Chondrocyte (in vitro differentiated cells): Measurements from ENCODE around the gene MIS18BP1. TPM values are rescaled to one million over a fixed set of nuclear protein-coding genes. Genes with fewer than 3 reads are reported as not detected.

Experiments used
- DNase-seq: peaks from one replicate; pipeline ENCODE4 v3.0.0; 2021; ENCODE audit warnings: mixed read lengths, low spot score
- H3K27ac Mint-ChIP-seq: one replicate; pipeline ENCODE4 v1.8.0; 2021; ENCODE audit warnings: mild to moderate bottlenecking, moderate library complexity, mixed read lengths; ENCODE audit not compliant: unreplicated experiment
- H3K27me3 Mint-ChIP-seq: 2 replicates; pipeline ENCODE4 v1.8.0; 2021; ENCODE audit warnings: low read depth, mixed read lengths
- H3K36me3 Mint-ChIP-seq: 2 replicates; pipeline ENCODE4 v1.8.0; 2021; ENCODE audit warnings: low read depth, mixed read lengths
- H3K4me1 Mint-ChIP-seq: 2 replicates; pipeline ENCODE4 v1.8.0; 2021; ENCODE audit warnings: low read depth, mild to moderate bottlenecking, mixed read lengths
- H3K4me3 Mint-ChIP-seq: one replicate; pipeline ENCODE4 v1.8.0; 2021; ENCODE audit warnings: mild to moderate bottlenecking, moderate library complexity, mixed read lengths; ENCODE audit not compliant: unreplicated experiment
- H3K9me3 Mint-ChIP-seq: 2 replicates; pipeline ENCODE4 v1.8.0; 2021; ENCODE audit warnings: low read depth, mixed read lengths
- total RNA-seq: library from RNA; stranded (reverse); gene quantifications from 3 replicates; pipeline ENCODE4 v1.2.1, GENCODE V29; 2021
- TF ChIP-seq, protein P1 (sequence below): fragments of 200-600 bp; sonication (generic); IDR thresholded peaks from 2 replicates; pipeline ENCODE4 v1.5.0; 2021; ENCODE audit warnings: antibody characterized with exemption, mild to moderate bottlenecking, moderate library complexity

The MIS18BP1 gene
- total RNA-seq, 1 donor from 2014 or later: 9.4 TPM

DNA sequence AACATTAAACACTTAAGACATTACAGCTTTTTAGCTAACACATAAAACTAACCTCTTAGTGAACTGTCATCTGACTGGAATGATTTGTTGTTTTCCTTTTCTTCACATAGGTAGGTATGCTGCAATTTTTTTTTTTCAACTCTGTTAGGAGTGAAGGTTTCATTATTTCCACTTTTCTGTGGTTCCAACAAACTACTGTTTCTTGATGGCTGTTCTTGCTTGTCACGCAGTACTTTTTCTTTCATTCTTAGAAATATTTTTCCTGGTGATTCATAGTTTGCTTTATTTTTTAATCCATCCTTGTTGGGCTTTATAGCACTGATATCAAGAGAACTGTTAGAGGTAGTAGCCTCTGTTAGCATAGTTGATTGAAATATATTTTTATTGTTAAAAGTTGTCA lies 6.3 kb downstream of the MIS18BP1 start:
- Mint-ChIP-seq H3K4me1 (peaks cover 15% of the 10 kb centered on the region), H3K4me3 (no peak overlapping the region), H3K9me3 (no peaks in the 10 kb centered on the region), H3K36me3 (no peaks in the 10 kb centered on the region), H3K27me3 (no peaks in the 10 kb centered on the region), H3K27ac (no peak overlapping the region)
- TF ChIP-seq, protein P1, sequence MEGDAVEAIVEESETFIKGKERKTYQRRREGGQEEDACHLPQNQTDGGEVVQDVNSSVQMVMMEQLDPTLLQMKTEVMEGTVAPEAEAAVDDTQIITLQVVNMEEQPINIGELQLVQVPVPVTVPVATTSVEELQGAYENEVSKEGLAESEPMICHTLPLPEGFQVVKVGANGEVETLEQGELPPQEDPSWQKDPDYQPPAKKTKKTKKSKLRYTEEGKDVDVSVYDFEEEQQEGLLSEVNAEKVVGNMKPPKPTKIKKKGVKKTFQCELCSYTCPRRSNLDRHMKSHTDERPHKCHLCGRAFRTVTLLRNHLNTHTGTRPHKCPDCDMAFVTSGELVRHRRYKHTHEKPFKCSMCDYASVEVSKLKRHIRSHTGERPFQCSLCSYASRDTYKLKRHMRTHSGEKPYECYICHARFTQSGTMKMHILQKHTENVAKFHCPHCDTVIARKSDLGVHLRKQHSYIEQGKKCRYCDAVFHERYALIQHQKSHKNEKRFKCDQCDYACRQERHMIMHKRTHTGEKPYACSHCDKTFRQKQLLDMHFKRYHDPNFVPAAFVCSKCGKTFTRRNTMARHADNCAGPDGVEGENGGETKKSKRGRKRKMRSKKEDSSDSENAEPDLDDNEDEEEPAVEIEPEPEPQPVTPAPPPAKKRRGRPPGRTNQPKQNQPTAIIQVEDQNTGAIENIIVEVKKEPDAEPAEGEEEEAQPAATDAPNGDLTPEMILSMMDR: no peak
- no peak for DNase-seq

DNA sequence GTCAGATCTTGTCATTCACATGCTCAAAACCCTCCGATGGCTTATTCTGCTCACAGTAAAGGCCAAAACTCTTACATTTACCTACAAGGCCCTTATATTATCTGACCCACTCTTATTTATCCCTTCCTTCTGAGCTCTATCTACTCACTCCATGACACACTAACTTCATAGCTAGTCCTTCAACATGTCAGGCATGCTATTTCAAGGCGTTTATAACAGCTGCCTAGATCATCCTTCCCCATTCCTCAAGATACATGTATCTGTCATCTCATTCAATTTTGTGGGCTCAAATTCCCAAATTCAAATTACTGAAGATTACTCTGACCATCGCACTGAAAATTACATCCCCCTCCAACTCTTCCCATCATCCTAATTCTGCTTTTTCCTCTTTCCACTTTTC lies 6.9 kb downstream of the MIS18BP1 start:
- DNase-seq: no peak
- no peaks in the 10 kb centered on the region for H3K9me3 Mint-ChIP-seq
- H3K4me1 Mint-ChIP-seq: peaks cover 9% of the 10 kb centered on the region
- TF ChIP-seq, protein P1: no peak
- no peak overlapping the region for H3K27ac Mint-ChIP-seq
- no peaks in the 10 kb centered on the region for H3K36me3 Mint-ChIP-seq
- H3K27me3 Mint-ChIP-seq: no peaks in the 10 kb centered on the region
- H3K4me3 Mint-ChIP-seq: no peak overlapping the region

GRCh38 chr14:45242706-45243105 lies 10.3 kb downstream of the MIS18BP1 start:
- H3K36me3 Mint-ChIP-seq: peaks cover 4% of the 10 kb centered on the region

GRCh38 chr14:45238988-45239387 lies 14.0 kb downstream of the MIS18BP1 start:
- H3K27me3 Mint-ChIP-seq: no peaks in the 10 kb centered on the region
- H3K36me3 Mint-ChIP-seq: peaks cover 10% of the 10 kb centered on the region
- TF ChIP-seq, protein P1: no peak
- no peaks in the 10 kb centered on the region for H3K9me3 Mint-ChIP-seq
- no peak for DNase-seq
- H3K4me1 Mint-ChIP-seq: no peaks in the 10 kb centered on the region
- no peak overlapping the region for H3K27ac Mint-ChIP-seq
- no peak overlapping the region for H3K4me3 Mint-ChIP-seq

More at GRCh38 chr14:45242706-45243105, 10.3 kb downstream of the MIS18BP1 start:
- H3K27me3 Mint-ChIP-seq: no peaks in the 10 kb centered on the region
- TF ChIP-seq, protein P1: no peak
- no peak for DNase-seq
- no peaks in the 10 kb centered on the region for H3K4me1 Mint-ChIP-seq
- H3K4me3 Mint-ChIP-seq: no peak overlapping the region
- no peak overlapping the region for H3K27ac Mint-ChIP-seq
- no peaks in the 10 kb centered on the region for H3K9me3 Mint-ChIP-seq

DNA sequence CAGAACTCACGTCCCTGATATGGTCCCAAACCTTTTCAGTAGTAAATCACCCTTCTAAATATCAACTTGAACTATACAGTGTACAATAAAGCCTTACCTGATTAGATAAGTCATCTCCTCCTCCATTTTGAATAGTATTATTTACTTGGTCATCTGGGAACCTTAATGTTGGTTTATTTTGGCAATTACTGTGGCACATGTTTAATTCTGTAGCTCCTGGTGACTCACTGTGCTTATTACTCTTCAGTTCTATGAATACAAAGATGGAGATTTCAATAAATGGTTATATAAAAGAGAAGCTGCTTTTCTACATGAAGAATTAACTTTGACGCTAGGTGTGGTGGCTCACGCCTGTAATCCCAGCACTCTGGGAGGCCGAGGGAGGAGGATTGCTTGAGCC lies 25.4 kb downstream of the MIS18BP1 start:
- peaks cover 28% of the 10 kb centered on the region for H3K36me3 Mint-ChIP-seq
- no peak for DNase-seq
- H3K4me1 Mint-ChIP-seq: no peaks in the 10 kb centered on the region
- TF ChIP-seq, protein P1: no peak
- H3K27me3 Mint-ChIP-seq: no peaks in the 10 kb centered on the region
- H3K4me3 Mint-ChIP-seq: no peak overlapping the region
- no peaks in the 10 kb centered on the region for H3K9me3 Mint-ChIP-seq
- H3K27ac Mint-ChIP-seq: no peak overlapping the region
